NT2/D1 (cell line): ENCODE data around the gene CD14.
"Not testable (repeated sequence)": the region's sequence is repeated elsewhere in the genome, so short reads cannot be mapped to it uniquely, and the experiment has no call there.

ENCODE experiments used
- DNase-seq: peaks from one replicate; pipeline ENCODE4 v3.0.0-alpha.2; 2011; ENCODE audit warnings: low read depth, low spot score
- H3K27me3 ChIP-seq: 2 replicates; pipeline ENCODE4 v1.6.0; 2011; ENCODE audit warnings: mild to moderate bottlenecking; ENCODE audit not compliant: insufficient read length, insufficient read depth
- H3K36me3 ChIP-seq: 2 replicates; pipeline ENCODE4 v1.6.1; 2011; ENCODE audit warnings: mild to moderate bottlenecking, low read length, mixed read lengths; ENCODE audit not compliant: insufficient read depth, insufficient read length
- H3K4me1 ChIP-seq: 2 replicates; pipeline ENCODE4 v1.5.1; 2011; ENCODE audit not compliant: insufficient read depth, insufficient read length
- H3K4me3 ChIP-seq: 2 replicates; pipeline ENCODE4 v1.5.1; 2011; ENCODE audit warnings: low read depth; ENCODE audit not compliant: insufficient read length
- H3K9ac ChIP-seq: 2 replicates; pipeline ENCODE4 v1.6.0; 2011; ENCODE audit warnings: low read depth; ENCODE audit not compliant: insufficient read length
- H3K9me3 ChIP-seq: 2 replicates; pipeline ENCODE4 v1.5.1; 2011; ENCODE audit warnings: mild to moderate bottlenecking, low read length; ENCODE audit not compliant: insufficient read depth
- SUZ12 ChIP-seq: IDR thresholded peaks from 2 replicates; pipeline ENCODE4 v1.6.1; 2011; ENCODE audit not compliant: insufficient read length, insufficient read depth; ENCODE audit errors: extremely low read depth
- YY1 ChIP-seq: IDR thresholded peaks from 2 replicates; pipeline ENCODE4 v1.6.1; 2011; ENCODE audit not compliant: insufficient read length, insufficient read depth
- ZNF274 ChIP-seq: IDR thresholded peaks from 2 replicates; pipeline ENCODE4 v1.6.1; 2011; ENCODE audit warnings: mild to moderate bottlenecking, low read depth, low read length

The CD14 gene

DNA sequence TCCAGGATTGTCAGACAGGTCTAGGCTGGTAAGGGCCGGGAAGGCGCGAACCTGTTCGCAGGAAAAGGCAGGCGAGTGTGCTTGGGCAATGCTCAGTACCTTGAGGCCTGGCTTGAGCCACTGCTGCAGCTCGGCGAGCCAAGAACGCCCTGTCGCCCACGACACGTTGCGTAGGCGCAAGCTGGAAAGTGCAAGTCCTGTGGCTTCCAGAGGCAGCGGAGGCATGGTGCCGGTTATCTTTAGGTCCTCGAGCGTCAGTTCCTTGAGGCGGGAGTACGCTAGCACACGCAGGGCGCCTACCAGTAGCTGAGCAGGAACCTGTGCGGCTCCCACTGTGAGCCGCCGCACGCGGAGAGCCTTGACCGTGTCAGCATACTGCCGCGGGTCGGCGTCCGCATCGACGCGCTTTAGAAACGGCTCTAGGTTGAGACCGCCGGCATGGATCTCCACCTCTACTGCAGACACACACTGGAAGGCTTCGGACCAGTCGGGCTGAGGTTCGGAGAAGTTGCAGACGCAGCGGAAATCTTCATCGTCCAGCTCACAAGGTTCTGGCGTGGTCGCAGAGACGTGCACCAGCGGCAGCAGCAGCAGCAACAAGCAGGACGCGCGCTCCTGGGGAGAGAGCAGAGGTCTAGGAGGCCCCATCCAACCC is 482 bp downstream of the CD14 start:
- H3K4me3 ChIP-seq: peak overlapping the region; percentile 10
- no peak for DNase-seq

DNA sequence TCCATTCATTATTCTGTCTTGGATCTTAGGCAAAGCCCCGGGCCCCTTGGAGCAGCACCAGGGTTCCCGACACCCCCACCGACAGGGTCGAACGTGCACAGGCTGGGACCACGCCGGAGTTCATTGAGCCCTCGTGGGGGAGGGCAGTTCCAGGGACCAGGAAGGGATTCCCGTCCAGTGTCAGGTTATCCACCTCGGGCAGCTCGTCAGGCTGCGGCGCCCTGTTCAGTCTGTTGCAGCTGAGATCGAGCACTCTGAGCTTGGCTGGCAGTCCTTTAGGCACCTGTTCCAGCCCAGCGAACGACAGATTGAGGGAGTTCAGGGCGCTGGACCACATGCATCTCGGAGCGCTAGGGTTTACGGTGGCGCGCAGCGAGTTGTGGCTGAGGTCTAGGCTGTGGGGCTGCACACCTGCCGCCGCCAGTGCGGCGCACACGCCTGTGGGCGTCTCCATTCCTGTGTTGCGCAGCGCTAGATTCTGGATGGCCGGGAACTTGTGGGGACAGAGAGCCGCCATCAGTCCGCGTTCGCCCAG is 1.1 kb downstream of the CD14 start:
- TF ChIP-seq ZNF274 (no peak), YY1 (no peak), SUZ12 (no peak)
- H3K27me3 ChIP-seq: peaks cover 25% of the 10 kb centered on the region
- H3K4me1 ChIP-seq: peaks cover 2% of the 10 kb centered on the region
- H3K4me3 ChIP-seq: no peak overlapping the region
- no peaks in the 10 kb centered on the region for H3K36me3 ChIP-seq
- H3K9ac ChIP-seq: no peak overlapping the region
- peaks cover 46% of the 10 kb centered on the region for H3K9me3 ChIP-seq
- no peak for DNase-seq

More for the DNA sequence above, 482 bp downstream of the CD14 start:
- peaks cover 40% of the 10 kb centered on the region for H3K9me3 ChIP-seq
- no peaks in the 10 kb centered on the region for H3K36me3 ChIP-seq
- peaks cover 2% of the 10 kb centered on the region for H3K4me1 ChIP-seq
- TF ChIP-seq SUZ12 (no peak), YY1 (no peak), ZNF274 (no peak)
- peak overlapping the region; percentile 9 for H3K9ac ChIP-seq
- H3K27me3 ChIP-seq: peaks cover 25% of the 10 kb centered on the region

DNA sequence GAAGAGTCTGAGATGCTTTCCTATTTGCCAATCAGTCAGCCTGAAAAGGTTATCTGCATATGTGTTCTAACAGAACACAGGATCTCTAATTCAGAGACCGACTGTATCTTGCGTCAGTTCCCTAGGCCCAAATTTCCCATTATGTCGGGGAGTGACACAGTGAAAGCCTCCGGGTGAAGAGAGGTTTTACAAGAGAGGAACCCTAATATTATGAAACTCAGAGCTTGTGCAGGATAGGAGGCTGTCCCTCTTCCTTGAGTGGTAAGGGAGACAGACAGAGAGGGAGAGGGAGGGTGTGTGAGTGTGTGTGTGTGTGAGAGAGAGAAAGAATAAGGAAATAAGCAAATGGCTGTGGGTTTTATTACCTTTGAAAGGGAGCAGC is 1.9 kb downstream of the CD14 start:
- Histone ChIP-seq H3K4me3 (no peak overlapping the region), H3K4me1 (peaks cover 2% of the 10 kb centered on the region), H3K36me3 (no peaks in the 10 kb centered on the region), H3K27me3 (peaks cover 25% of the 10 kb centered on the region), H3K9ac (no peak overlapping the region), H3K9me3 (peaks cover 50% of the 10 kb centered on the region)
- TF ChIP-seq ZNF274 (no peak), YY1 (no peak), SUZ12 (no peak)
- no peak for DNase-seq

DNA sequence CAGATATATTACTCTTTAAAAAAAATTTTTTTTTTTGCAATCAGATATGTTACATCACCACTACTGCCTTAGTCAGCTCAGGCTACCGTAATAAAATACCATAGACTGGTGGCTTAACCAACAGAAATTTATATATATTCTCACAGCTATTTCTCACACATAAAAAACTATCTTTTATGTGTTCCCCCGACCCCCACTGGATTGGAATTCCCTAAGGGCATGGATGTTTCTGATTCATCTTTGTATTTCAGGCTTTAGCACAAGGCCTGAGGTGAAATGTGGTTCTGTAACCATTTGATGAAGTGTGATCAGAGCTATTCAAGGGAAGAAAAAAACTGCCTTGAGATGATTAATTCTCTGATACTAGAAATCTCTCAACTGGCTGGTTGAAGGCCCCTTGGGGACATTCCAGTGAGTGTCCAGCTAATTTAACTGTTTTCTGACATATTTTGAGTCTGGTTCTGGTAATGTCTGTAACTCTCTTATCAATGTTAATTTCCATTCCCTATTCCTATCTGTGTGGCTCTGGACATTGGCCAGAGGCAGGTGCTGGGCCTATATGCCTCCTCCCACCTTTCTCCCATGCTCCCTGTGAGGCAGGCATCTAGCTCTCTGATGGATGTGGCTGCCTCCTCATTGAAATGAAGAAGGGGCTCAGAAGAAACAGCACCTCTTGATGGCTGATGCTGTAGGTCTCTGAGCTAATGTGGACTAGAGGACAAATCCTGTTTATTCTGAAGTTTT is 2.5 kb downstream of the CD14 start:
- Histone ChIP-seq H3K36me3 (no peaks in the 10 kb centered on the region), H3K4me3 (no peak overlapping the region), H3K4me1 (peaks cover 2% of the 10 kb centered on the region), H3K9ac (no peak overlapping the region), H3K9me3 (peaks cover 50% of the 10 kb centered on the region), H3K27me3 (peaks cover 25% of the 10 kb centered on the region)
- no peak for DNase-seq
- TF ChIP-seq ZNF274 (no peak), YY1 (no peak), SUZ12 (no peak)

DNA sequence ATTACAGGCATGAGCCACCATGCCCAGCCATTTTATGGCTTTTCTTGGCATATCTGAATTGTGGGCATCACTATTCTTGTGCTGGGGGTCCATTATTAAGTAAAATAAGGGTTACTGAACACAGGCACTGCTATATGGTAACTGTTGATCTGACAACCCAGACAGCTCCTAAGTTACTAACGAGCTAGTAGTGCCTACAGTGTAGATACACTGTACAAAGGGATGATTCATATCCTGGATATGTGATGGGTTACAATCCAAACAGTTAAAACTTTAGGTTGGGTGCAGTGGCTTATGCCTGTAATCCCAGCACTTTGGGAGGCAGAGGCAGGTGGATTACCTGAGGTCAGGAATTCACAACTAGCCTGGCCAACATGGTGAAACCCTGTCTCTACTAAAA is 4.3 kb downstream of the CD14 start:
- peaks cover 2% of the 10 kb centered on the region for H3K4me1 ChIP-seq
- H3K36me3 ChIP-seq: no peaks in the 10 kb centered on the region
- H3K4me3 ChIP-seq: no peak overlapping the region
- TF ChIP-seq ZNF274 (no peak), YY1 (no peak), SUZ12 (no peak)
- no peak overlapping the region for H3K9ac ChIP-seq
- DNase-seq: no peak
- peaks cover 25% of the 10 kb centered on the region for H3K27me3 ChIP-seq
- peaks cover 50% of the 10 kb centered on the region for H3K9me3 ChIP-seq

DNA sequence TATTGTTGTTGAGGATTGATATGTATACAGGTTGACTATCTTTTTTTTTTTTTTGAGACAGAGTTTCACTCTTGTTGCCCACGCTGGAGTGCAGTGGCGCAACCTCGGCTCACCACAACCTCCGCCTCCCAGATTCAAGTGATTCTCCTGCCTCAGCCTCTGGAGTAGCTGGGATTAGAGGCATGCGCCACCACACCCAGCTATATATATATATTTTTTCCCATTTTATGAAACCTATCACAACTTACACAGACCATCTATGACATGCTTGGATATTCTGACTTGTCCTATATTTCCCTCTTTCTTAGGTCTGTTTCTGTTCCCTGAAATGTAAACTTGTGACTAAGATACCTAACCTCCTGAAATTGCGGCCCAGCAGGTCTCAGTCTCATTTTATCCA is 5.0 kb downstream of the CD14 start:
- peaks cover 22% of the 10 kb centered on the region for H3K27me3 ChIP-seq
- H3K9ac ChIP-seq: no peak overlapping the region
- H3K9me3 ChIP-seq: peaks cover 50% of the 10 kb centered on the region
- peaks cover 2% of the 10 kb centered on the region for H3K4me1 ChIP-seq
- no peak overlapping the region for H3K4me3 ChIP-seq
- no peaks in the 10 kb centered on the region for H3K36me3 ChIP-seq
- no peak for DNase-seq
- TF ChIP-seq ZNF274: no peak

DNA sequence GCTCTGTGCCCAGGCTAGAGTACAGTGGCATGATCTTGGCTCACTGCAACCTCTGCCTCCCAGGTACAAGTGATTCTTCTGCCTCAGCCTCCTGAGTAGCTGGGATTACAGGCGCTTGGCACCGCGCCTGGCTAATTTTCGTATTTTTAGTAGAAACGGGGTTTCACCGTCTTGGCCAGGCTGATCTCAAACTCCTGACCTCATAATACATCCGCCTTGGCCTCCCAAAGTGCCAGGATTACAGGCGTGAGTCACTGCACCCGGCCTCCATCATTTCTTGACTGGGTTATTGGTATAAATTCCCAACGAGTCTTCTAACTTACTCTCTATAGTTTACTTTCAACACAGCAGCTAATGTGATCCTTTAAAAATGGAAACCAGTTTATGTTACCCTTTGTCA is 8.1 kb downstream of the CD14 start:
- H3K36me3 ChIP-seq, H3K4me1 ChIP-seq, H3K27me3 ChIP-seq, DNase-seq, H3K4me3 ChIP-seq, H3K9ac ChIP-seq: not testable (repeated sequence)
- peaks cover 33% of the 10 kb centered on the region for H3K9me3 ChIP-seq

DNA sequence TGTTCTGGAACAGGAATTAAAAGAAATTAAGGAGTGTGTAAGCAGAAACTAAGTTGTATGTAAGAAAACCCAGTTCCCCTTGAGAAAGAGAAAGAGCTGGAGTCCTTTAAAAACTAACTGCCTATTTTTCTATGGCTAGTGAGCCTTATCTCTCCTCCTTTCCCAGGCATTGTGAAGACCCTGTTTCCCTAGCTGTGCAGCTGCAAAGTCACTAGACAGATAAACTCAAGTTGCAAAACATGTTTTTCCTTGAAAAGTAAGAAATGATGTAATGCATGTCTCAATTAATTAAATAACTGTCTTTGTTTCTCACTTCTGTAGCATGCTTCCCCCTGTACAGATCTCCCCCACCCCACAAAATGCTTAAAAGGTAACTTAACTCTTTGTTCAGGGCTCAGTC is 9.9 kb downstream of the CD14 start:
- H3K4me3 ChIP-seq, H3K36me3 ChIP-seq, H3K9ac ChIP-seq, DNase-seq, H3K4me1 ChIP-seq, H3K27me3 ChIP-seq: not testable (repeated sequence)
- peaks cover 21% of the 10 kb centered on the region for H3K9me3 ChIP-seq
